NCI-H524 (cell line): ENCODE measurements around the gene HAUS3.

Experiments
- DNase-seq, 2 experiments: peaks; one replicate each; lab custom pipeline; 2025; lab: John Stamatoyannopoulos, UW

Gene HAUS3

GRCh38 chr4:2241410-2242353 lies at the start of gene HAUS3, which contains the start of gene POLN:
Gene HAUS3 (minus strand): TSS chr4:2242121. CDS start chr4:2240946, 1,175 bp downstream.
Gene POLN (minus strand): TSS chr4:2242121. CDS start chr4:2229231, 12,890 bp downstream.
- DNase-seq: peak; percentile 91 to 95

- DNase-seq: no peak
Observed at GRCh38 chr4:2290974-2291704, 49.2 kb upstream of the HAUS3 start.

- DNase-seq: no peak
Observed at GRCh38 chr4:2290488-2290887, 48.6 kb upstream of the HAUS3 start.

- no peak for DNase-seq
Observed at GRCh38 chr4:2289955-2290333, 48.0 kb upstream of the HAUS3 start.

- DNase-seq: no peak
Observed at GRCh38 chr4:2289311-2289954, 47.5 kb upstream of the HAUS3 start.

- no peak for DNase-seq
Observed at GRCh38 chr4:2288051-2288541, 46.2 kb upstream of the HAUS3 start.

GRCh38 chr4:2287594-2287915 lies 45.6 kb upstream of the HAUS3 start:
- no peak for DNase-seq

- peak; percentile 49 to 72 for DNase-seq
Observed at GRCh38 chr4:2286904-2287593, 45.1 kb upstream of the HAUS3 start.

GRCh38 chr4:2285613-2286381 lies 43.9 kb upstream of the HAUS3 start:
- no peak for DNase-seq

- no peak for DNase-seq
Observed at GRCh38 chr4:2284934-2285612, 43.2 kb upstream of the HAUS3 start.

- DNase-seq: no peak
Observed at GRCh38 chr4:2284161-2284933, 42.4 kb upstream of the HAUS3 start.

- DNase-seq: no peak
Observed at GRCh38 chr4:2283199-2283711, 41.3 kb upstream of the HAUS3 start.

GRCh38 chr4:2281575-2282343 lies 39.8 kb upstream of the HAUS3 start:
- no peak for DNase-seq

- DNase-seq: peak in 1 of 2 experiments; percentile 46
Observed at GRCh38 chr4:2280531-2281300, 38.8 kb upstream of the HAUS3 start.

GRCh38 chr4:2277956-2278355 lies 36.0 kb upstream of the HAUS3 start:
- DNase-seq: no peak

GRCh38 chr4:2276581-2277325 lies 34.8 kb upstream of the HAUS3 start:
- DNase-seq: no peak
